Activated CD8-positive, alpha-beta memory T cell treated with anti-CD3 and anti-CD28 coated beads for 1 hour (primary cell): Measurements from ENCODE around the gene FAM174C.

ENCODE experiments used
- DNase-seq, 2 donors: peaks; one replicate each; pipeline ENCODE4 v3.0.0-alpha.2; 2020; ENCODE audit warnings: low read depth in 1 of 2; ENCODE audit errors: extremely low read depth in 1 of 2

Gene FAM174C

DNA sequence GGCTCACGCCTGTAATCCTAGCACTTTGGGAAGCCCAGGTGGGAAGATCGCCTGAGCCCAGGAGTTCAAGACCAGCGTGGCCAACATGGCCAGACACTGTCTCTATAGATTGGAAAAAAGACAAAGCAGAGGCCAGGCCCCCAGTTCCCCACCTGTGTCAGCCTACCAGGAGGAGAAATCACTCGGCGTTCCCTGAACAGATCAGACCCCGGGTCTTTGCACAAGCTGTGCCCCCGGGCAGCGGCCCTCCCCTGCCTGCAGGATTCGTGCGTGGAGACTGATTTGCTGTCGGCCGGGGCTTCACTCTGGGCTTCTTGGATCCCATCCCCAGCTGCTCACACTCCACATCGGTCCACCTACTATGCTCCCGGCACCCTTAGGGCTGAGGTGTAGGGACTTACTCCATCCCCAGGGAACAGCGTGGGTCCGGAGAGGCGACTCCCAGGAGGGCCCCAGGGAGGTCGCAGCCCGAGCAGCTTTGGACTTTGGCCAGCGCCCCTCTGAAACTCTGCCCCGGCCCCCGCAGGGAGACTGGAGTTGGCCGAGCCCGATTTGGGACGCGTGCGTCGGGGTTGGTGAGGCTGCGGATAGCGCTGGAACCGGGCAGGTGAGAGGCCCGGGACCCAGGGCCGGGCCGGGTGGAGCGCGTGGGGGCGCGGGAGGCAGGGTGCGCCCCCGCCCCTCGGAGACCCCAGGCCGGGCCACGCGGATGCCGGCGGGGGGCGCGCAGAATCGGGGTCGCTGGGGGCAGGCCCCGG, 9.8 kb downstream of the FAM174C start:
- no peak for DNase-seq

DNA sequence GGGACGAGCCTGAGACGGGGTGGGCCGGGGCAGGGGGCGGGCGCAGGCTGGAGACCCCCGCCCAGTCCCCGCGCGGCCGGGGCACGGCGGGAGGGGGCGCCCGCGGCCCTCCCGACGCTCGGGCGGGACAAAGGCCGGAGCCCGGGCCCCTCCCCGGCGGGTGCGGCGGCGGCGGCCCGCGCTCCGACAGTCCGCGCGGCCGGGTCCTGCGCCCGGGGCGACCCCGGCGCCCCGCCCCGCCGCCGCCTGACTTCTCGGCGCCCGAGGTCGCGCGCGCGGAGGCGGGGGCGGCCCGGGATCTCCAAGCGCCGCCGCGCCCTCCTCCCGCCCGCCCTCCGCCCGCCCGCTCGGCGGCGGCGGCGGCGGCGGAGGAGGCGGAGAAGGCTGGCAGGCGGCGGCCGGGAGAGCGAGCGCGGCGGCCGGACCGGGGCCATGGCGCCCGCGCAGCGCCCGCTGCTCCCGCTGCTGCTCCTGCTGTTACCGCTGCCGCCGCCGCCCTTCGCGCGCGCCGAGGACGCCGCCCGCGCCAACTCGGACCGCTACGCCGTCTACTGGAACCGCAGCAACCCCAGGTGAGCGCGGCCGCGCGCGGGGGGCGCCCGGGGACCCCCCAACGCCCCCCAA, 10.5 kb downstream of the FAM174C start, which contains the start of gene EFNA2:
Gene EFNA2, plus strand, starts transcription at position 137 of the 624 bp plus-strand sequence. Its CDS starts 296 bp downstream, at position 433.
- no peak for DNase-seq

DNA sequence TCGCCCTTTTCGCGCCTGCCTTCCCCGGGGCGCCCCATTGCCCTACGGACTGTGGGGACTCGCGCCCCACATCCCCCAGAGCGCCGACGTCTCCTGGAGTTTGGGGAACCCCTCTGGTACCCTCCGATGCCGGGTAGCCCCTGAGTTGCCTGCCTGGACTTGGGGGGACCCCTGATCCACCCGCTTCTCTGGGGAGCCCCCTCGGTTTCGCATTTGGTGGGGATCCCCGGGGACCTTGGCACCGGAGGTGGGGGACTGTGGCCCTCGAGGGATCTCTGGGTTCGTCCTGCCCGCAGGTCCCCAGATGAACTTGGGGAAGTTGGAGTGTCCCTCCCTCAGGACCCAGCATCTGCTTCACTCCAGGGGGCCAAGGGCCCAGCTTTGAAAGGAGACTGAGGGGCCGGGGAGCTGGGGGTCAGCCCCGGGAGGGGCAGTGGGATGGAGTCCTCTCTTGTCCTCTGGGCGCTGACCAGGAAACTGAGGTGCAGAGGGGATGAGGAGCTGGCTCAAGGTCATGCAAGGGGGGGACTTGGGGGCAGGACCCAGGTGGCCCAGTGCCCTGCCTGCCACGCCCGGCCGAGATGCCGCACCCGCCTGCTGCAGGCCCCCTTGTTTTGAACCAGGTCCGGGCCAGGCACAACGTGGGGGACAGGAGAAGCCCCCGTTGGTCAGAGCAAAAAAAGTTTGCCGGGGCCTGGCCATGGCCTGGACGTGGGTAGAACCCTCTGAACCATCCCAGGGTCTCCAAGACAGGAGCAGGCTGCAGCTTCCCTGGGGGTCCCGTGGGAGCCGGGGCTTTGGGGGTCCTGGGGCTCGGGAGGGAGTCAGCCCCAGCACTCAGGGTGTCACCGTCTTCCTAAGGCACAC, 11.4 kb downstream of the FAM174C start:
- no peak for DNase-seq

DNA sequence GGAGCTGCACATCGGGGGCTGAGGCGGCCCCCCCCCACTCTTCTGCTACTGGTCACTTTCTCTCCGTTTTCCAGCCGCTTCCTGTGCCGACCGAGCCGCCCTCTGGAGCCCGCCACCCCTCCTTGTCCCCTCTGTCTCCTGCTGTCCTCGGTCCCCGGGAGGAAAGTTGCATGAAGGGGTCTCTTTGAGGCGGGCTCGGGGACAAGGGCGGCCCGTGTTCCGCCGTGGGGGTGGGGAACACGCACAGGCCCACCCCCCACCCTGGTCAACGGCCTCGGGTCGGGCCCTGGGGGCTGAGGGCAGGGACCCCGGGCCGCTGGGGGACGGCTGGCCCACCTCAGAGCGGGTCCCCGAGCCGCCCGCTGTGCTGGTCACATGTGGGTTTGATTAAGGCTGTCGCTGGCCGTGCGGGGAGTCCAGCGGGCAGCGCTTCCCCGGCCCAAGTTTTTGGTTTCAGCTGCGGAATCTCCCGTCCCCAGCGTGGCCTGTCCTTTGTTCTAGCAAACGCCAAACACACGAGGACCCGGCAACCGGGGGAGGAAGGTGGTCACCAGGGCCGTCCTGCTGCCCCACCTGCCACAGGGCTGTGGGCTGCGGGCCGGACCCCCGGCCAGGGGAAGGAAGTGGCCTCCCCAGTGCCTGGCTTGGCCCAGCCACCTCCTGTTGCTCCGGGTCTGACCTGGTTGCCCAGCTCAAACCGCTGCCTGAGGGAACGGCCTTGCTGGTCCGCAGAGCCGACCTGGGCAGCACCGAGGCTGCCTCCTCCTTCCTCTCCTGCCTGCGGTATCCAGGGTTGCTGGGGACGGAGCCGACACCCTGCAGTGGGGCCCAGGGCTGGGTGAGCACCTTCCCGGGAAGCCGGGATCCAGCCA, 12.3 kb downstream of the FAM174C start:
- no peak for DNase-seq

DNA sequence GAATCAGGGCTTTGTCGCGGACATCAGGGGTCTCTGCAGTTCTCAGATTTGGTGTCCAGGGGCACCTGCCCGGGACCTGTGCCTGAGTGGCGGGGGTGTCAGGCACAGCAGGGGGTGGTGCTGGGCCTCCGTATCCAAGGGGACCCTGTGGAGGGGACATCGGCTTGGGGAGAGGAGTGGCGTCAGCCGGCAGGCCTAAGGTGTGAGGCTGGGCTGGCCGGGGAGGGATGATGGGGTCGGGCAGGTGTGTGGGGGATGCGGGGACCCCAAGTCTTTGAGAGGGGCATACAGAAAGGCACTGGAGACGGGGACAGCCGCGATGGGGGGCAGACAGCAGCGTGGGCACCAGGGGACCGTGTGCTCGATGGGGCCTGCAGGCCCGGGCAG, 12.9 kb downstream of the FAM174C start:
- no peak for DNase-seq

DNA sequence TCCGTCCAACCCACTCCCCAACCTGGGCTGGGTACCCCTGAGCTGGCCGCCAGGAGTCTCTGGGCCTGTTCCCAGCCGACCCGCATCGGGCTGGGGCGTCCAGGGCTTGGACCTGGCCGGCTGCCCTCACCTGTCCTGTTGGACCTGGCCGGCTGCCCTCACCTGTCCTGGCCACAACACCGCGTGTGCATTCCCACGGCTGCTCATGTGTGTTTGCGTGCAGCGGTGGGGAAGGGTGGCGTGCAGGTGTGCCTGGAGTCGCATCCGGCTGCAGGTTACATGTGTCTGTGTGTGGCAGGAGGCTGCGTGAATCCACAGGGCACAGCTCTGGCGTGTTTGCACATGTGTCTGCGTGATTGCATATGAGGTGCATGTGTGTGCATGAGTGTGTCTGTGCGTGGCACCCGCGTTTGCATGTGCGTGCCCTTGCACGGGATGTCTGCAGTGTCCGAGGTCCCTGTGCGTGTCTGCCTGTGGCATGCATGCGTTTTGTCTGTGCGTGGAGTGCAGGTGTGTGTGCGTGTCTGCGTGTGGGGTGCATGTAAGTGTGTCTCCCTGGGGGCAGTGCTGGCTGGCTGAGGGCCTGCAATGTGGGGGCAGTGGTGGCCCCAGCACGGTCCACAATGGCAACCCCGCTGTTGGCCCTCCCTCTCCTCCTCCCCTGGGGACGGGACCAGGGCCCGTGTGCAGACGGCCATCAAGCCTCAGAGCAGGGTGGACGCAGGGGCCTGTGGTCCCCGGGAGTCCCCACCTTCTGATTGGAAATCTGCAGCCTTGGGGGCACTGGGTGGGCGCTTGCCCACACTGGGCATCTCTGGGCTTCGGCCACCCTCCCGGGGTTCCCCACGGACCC, 13.7 kb downstream of the FAM174C start:
- no peak for DNase-seq

DNA sequence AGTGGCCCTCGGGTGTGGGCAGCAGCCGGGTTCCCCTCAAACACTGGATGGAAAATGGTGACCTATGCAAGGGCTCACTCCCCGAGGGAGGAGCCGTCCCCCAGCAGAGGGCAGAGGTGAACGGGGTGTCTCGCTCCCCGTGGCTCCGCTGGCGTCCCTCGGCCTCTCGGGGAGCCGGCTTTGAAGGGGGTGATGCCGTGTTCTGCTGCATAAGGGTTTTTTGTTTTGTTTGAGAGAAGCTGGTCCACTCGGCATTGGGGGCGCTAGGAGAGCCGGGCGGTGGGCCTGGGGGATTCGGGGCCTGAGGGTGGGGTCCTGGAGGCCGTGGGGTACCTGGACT, 14.3 kb downstream of the FAM174C start:
- no peak for DNase-seq

DNA sequence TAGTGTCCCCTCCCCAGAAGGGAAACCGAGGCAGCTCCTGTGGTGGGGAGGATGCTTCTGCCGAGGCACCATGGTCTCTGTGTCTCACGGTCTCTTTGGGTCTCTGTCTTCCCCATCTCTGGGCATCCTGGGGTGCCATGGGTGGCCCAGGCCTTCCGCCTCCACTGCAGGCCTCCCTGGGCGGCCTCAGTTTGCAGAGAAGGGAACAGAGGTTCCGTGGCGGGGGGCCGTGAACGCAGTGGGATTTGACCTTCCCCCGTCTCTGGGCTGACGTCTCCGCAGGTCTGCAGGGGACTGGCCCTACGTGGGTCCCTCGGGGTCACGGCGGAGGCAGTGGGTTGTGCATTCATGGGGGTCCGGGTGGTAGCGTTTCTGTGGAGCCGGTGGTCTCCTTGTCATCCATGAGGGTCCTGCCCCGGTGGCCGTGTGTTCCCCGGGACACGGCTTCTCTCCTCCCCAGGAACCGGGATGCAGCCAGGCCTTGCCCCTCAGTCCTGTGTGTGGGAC, 14.9 kb downstream of the FAM174C start:
- DNase-seq: no peak

DNA sequence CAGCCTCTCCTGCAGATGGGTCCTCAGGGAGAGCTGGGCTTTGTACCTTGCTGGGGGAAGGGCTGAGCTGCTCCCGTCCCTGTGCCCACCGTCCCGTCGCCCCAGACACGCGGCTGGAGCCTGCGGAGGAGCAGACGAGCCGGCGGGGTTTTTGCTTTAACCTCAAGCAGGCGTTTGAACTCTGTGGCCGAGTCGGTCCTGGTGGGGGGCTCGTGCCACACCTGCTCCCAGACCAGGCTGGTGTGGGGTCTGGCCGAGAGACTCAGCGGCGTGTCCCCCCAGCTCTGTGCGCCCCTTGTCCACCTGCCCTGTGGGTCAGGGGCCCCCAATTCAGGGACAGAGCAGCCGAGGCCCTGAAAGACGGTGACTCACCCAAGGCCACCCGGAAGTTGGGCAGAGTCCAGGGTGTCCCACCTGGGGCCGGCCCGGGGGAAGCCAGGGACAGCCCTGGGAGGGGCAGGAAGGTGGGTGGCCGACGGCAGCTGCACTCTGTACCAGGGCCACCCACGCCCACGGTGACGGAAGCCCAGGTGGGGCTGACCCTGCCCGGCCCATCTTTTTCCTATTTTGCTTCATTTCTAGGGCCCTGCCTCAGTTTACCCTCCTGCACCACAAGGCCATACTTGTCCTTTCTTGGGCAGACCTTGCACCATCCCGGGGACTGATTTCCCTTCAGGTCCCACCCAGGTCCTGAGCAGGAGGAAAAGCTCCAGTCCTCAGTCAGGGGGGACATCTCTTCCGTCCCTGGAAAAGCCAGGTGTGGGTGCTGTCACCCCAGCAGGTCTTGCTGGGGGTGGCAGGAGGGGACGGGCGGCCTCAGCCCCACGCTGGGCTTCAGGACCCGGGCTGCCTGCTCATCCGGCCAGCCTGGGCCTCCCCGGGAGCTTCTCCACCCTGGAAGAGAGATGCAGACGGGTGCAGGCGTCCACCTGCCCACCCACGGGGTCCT, 15.6 kb downstream of the FAM174C start:
- no peak for DNase-seq

DNA sequence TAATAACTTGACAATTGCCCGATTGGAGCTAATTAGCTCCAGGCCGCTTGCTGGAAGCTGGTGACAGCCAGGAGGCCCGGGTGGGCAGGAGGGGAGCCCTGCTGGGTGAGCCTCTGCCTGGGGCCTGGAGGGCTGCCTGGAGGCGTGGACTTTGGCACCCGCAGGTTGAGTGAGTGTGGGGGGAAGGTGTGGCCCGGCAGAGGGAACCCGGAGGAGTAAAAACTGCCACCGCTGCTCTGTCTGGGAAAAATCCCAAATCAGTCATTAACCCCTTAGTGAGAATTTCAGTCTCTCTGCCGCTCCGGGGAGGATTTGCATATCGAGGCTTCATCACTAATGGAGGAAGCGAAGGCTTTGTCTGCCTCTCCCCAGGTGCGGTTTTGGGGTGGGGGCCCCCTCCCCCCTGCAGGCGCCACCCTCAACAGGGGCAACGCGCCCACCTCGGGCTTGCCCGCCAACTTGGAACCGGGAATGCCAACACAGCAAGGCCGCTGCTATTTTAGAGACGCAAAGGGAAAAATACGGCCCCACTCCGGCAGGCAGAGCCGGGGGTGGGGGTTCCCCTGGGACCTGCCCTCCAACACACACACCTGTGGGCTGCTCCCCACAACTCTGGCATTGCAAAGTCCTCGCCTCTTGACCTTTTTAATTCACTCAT, 16.6 kb downstream of the FAM174C start:
- DNase-seq: no peak

DNA sequence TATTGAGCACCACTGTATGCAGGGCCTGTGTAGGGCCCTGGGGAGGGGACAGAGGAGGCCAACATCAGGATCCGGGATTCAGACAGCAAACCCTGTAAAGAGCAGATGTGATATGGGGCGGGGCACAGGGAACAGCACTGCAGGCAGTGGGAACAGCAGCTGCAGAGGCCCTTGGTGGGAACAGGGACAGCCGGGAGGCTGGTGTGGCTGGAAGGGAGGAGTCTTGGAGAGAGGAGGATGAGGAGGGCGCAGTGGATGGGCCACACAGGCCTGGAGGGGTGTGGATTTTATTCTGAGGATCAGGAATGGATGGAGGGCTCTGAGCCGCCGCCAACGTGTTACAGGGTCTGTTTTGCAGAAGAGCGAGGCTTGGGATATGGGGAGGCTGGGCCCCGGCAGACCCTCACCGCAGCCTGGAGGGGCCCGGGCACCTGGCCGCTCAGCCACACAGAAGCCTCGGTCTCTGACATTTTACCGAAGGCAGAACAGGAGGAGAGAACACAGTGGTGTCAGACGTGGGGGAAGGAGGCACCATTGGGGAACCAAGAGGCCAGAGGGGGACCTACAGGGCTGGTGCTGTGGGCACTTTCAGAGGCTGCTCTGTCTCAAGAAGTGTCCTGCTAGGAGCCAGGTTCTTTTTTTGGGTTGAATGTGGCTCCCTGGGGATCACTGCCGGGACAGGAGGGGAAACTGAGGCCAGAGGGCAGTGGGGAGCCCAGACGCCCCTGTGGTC, 17.3 kb downstream of the FAM174C start:
- DNase-seq: no peak

DNA sequence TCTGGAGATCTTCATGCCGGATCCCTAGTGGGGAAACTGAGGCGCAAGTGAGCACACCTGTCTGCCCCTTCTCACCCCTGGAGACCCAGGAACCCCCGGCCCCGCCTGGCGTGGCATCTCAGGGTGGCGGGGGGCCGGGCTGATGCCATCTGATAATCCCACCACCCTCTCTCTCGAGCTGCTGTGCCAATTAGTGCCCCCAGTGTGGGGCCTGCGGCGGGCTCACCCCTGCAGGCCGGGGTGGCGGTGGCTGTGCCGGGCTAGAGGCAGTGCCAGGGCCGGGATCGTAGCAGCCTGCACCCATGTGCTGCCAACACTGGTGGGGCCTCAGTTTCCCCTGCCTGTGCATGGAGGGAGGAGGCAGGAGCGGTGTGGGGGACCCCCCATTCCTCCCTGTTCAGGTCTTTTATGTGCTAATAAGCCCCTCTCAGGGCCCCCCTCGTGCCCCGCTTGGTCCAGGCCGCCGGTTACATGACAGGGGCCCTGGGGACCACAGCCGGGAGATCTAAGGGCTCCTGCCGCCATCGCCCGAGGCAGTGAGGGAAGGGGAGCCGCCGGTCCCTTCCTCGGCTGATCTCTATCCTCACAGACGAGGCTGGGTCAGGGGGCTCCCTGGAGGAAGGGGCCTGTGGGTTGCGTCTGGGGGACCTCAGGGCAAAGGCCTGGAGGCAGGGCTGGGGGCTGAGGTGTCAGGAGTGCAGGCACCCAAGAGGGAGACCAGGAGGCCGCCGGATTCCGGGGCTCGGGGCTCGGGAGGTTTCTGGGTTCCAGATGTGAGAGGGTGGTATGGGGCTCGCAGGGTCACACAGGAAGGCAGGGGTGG, 18.7 kb downstream of the FAM174C start:
- no peak for DNase-seq

DNA sequence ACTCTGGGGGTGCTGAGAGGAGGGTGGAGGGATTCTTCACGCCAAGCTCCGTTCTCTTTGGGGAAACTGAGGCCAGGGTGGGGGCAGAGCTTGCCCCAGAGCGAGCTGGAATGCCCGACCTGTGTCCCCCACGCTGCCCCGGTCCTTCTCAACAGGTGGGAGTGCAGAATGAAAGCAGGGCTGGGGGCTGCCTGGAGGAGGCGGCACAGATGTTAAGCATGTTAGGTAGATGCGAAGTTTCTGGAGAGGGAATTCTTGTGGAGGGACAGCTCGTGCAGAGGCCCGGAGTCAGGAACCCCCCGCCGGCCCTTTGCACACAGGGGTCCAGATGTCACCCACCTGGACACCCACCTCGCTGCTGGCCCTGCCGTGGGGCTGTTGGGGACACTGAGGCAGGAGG, 19.4 kb downstream of the FAM174C start:
- no peak for DNase-seq

DNA sequence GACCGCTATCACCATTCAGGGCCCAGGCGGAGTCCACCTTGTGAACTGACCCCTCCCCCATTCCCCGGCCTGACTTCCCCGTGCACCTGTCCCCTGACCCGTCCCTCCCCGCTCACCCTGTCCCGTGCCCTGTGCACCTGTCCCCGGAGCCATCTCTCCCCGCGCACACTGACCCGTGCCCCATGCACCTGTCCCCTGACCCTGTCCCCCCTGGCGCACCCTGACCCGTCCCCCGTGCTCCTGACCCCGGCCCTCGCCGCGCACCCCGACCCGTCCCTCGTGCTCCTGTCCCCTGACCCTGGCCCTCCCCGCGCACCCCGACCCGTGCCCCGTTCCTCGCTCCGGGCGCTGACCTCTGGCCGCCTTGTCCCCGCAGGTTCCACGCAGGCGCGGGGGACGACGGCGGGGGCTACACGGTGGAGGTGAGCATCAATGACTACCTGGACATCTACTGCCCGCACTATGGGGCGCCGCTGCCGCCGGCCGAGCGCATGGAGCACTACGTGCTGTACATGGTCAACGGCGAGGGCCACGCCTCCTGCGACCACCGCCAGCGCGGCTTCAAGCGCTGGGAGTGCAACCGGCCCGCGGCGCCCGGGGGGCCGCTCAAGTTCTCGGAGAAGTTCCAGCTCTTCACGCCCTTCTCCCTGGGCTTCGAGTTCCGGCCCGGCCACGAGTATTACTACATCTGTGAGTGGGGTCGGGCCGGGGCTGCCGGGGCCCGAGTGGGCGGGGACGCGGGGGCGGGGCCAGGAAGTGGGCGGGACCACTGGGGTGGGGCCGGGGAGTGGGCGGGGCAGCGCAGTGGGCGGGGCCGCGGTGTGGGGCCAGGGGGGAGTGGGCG, 20.1 kb downstream of the FAM174C start:
- DNase-seq: peak in 1 of 2 donors; percentile 44

DNA sequence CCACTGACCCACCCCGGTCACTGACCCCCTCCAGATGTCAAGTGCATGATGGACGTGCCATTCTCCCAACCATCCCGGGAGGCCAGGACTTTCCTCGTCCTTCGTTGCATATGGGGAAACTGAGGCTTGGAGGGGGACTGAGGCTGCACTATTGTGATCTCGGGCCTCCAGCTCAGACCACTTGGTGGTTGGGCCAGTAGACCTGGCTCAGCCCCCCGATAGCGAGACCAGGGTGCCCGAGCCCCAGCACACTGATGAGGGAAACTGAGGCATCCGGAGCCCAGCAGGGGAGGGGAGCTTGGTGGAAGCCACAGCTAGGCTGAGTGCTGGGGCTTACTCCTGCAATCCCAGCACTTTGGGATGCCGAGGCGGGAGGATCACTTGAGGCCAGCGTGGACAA, 20.7 kb downstream of the FAM174C start:
- no peak for DNase-seq
